Measurements from ENCODE around the gene COL18A1. TPM values are rescaled to one million over a fixed set of nuclear protein-coding genes. Genes with fewer than 3 reads are reported as not detected.
A peak's percentile ranks its signal among the peaks of the same experiment; 100 is the strongest.
"Not testable (repeated sequence)": the region's sequence is repeated elsewhere in the genome, so short reads cannot be mapped to it uniquely, and the experiment has no call there.

COL18A1 gene
- total RNA-seq, 1 experiment from 2014 or later: 26.4 TPM

- no peaks in the 10 kb centered on the region for H3K9me3 ChIP-seq
- DNase-seq: no peak
Measured at GRCh38 chr21:45436351-45437065, 31.5 kb downstream of the COL18A1 start.

GRCh38 chr21:45437844-45438243 lies 32.9 kb downstream of the COL18A1 start:
- H3K27me3 ChIP-seq, H3K9me3 ChIP-seq, H3K36me3 ChIP-seq, H3K4me3 ChIP-seq, DNase-seq: not testable (repeated sequence)

More at GRCh38 chr21:45436351-45437065, 31.5 kb downstream of the COL18A1 start:
- no peaks in the 10 kb centered on the region for H3K27me3 ChIP-seq
- no peaks in the 10 kb centered on the region for H3K36me3 ChIP-seq
- no peak overlapping the region for H3K4me3 ChIP-seq

- Histone ChIP-seq H3K9me3 (no peaks in the 10 kb centered on the region), H3K4me3 (peak overlapping the region; percentile 37), H3K36me3 (no peaks in the 10 kb centered on the region), H3K27me3 (no peaks in the 10 kb centered on the region)
- no peak for DNase-seq
Measured at GRCh38 chr21:45438391-45439145, 33.6 kb downstream of the COL18A1 start.

GRCh38 chr21:45439161-45439872 lies 34.4 kb downstream of the COL18A1 start:
- Histone ChIP-seq H3K9me3 (no peaks in the 10 kb centered on the region), H3K36me3 (no peaks in the 10 kb centered on the region), H3K27me3 (no peaks in the 10 kb centered on the region), H3K4me3 (peak overlapping the region; percentile 37)
- DNase-seq: peak; percentile 77

- Histone ChIP-seq H3K4me3 (no peak overlapping the region), H3K9me3 (no peaks in the 10 kb centered on the region; the same call in 1 of the 2 replicates), H3K27me3 (no peaks in the 10 kb centered on the region), H3K36me3 (no peaks in the 10 kb centered on the region)
- no peak for DNase-seq
Measured at GRCh38 chr21:45439901-45440461, 35.0 kb downstream of the COL18A1 start.

- DNase-seq: no peak
- Histone ChIP-seq H3K27me3 (no peaks in the 10 kb centered on the region), H3K9me3 (peaks cover 4% of the 10 kb centered on the region; the same call in 1 of the 2 replicates), H3K36me3 (no peaks in the 10 kb centered on the region), H3K4me3 (no peak overlapping the region)
Measured at GRCh38 chr21:45440736-45441350, 35.9 kb downstream of the COL18A1 start.

- no peak for DNase-seq
- Histone ChIP-seq H3K4me3 (no peak overlapping the region), H3K9me3 (peaks cover 10% of the 10 kb centered on the region), H3K27me3 (no peaks in the 10 kb centered on the region), H3K36me3 (no peaks in the 10 kb centered on the region)
Measured at GRCh38 chr21:45441431-45442255, 36.7 kb downstream of the COL18A1 start.

GRCh38 chr21:45442276-45442675 lies 37.3 kb downstream of the COL18A1 start:
- Histone ChIP-seq H3K9me3 (peaks cover 15% of the 10 kb centered on the region), H3K4me3 (no peak overlapping the region), H3K27me3 (no peaks in the 10 kb centered on the region), H3K36me3 (no peaks in the 10 kb centered on the region)
- DNase-seq: no peak

GRCh38 chr21:45442686-45443594 lies 38.0 kb downstream of the COL18A1 start:
- not testable (repeated sequence) for H3K4me3 ChIP-seq, H3K36me3 ChIP-seq, DNase-seq, H3K27me3 ChIP-seq
- peaks cover 17% of the 10 kb centered on the region for H3K9me3 ChIP-seq

GRCh38 chr21:45443595-45444181 lies 38.7 kb downstream of the COL18A1 start:
- no peak overlapping the region for H3K4me3 ChIP-seq
- peaks cover 17% of the 10 kb centered on the region for H3K9me3 ChIP-seq
- no peak for DNase-seq
- H3K36me3 ChIP-seq: no peaks in the 10 kb centered on the region
- no peaks in the 10 kb centered on the region for H3K27me3 ChIP-seq

- DNase-seq: no peak
- Histone ChIP-seq H3K36me3 (no peaks in the 10 kb centered on the region), H3K9me3 (peaks cover 17% of the 10 kb centered on the region), H3K27me3 (no peaks in the 10 kb centered on the region), H3K4me3 (no peak overlapping the region)
Measured at GRCh38 chr21:45444385-45444784, 39.4 kb downstream of the COL18A1 start.

GRCh38 chr21:45445369-45445768 lies 40.4 kb downstream of the COL18A1 start:
- H3K4me3 ChIP-seq: no peak overlapping the region
- DNase-seq: no peak

GRCh38 chr21:45447821-45448220 lies 42.9 kb downstream of the COL18A1 start:
- peak; percentile 33 for DNase-seq
- Histone ChIP-seq H3K4me3 (no peak overlapping the region), H3K9me3 (peaks cover 17% of the 10 kb centered on the region), H3K27me3 (no peaks in the 10 kb centered on the region), H3K36me3 (no peaks in the 10 kb centered on the region)

More at GRCh38 chr21:45445369-45445768, 40.4 kb downstream of the COL18A1 start:
- Histone ChIP-seq H3K36me3 (no peaks in the 10 kb centered on the region), H3K27me3 (no peaks in the 10 kb centered on the region), H3K9me3 (peaks cover 17% of the 10 kb centered on the region)

- Histone ChIP-seq H3K27me3 (no peaks in the 10 kb centered on the region), H3K4me3 (no peak overlapping the region), H3K9me3 (peaks cover 17% of the 10 kb centered on the region), H3K36me3 (no peaks in the 10 kb centered on the region)
- DNase-seq: no peak
Measured at GRCh38 chr21:45448283-45448809, 43.4 kb downstream of the COL18A1 start.
